CD4-positive, CD25-positive, alpha-beta regulatory T cell (primary cell): ENCODE measurements around the gene VPS36. TPM values are rescaled to one million over a fixed set of nuclear protein-coding genes. Genes with fewer than 3 reads are reported as not detected.

Experiments used
- ATAC-seq, 2 donors: fragments of 150-1000 bp; cut with Tn5 transposase; one replicate each; pipeline ENCODE4 v1.10.0; 2021; ENCODE audit warnings: low read depth in 2 of 2, moderate number of reproducible peaks in 2 of 2, moderate library complexity in 1 of 2
- DNase-seq, 3 donors: peaks; one replicate each; pipeline versions ENCODE4 v3.0.0 to v3.0.0-alpha.2; 2012 to 2022; ENCODE audit warnings: mixed read lengths in 1 of 3
- H3K27ac ChIP-seq: one replicate; pipeline ENCODE4 v1.7.0; 2013; ENCODE audit warnings: mild to moderate bottlenecking, low read length; ENCODE audit not compliant: insufficient read depth, poor library complexity, severe bottlenecking
- H3K27me3 ChIP-seq: one replicate; pipeline ENCODE4 v1.7.0; 2013; ENCODE audit warnings: low read length; ENCODE audit not compliant: control insufficient read depth, insufficient read depth
- H3K36me3 ChIP-seq: one replicate; pipeline ENCODE4 v1.7.0; 2013; ENCODE audit warnings: mild to moderate bottlenecking, low read length, moderate library complexity; ENCODE audit not compliant: control insufficient read depth, insufficient read depth
- H3K4me1 ChIP-seq: 2 replicates; pipeline ENCODE4 v1.7.0; 2013; ENCODE audit warnings: mild to moderate bottlenecking, low read length; ENCODE audit not compliant: insufficient read depth, control insufficient read depth, poor library complexity, severe bottlenecking
- H3K4me3 ChIP-seq: one replicate; pipeline ENCODE4 v1.7.0; 2013; ENCODE audit warnings: low read depth, mild to moderate bottlenecking, low read length, moderate library complexity
- H3K9me3 ChIP-seq, 2 experiments: 1 replicate in 1 of 2; 2 replicates in 1 of 2; pipeline ENCODE4 v1.7.0; 2013; ENCODE audit warnings: low read length in 2 of 2, mild to moderate bottlenecking in 1 of 2, moderate library complexity in 1 of 2; ENCODE audit not compliant: control insufficient read depth in 2 of 2
- H3K27ac Mint-ChIP-seq, 3 donors: one replicate each; pipeline ENCODE4 v1.8.0; 2020 to 2022; ENCODE audit warnings: mild to moderate bottlenecking in 3 of 3, mixed read lengths in 3 of 3, moderate library complexity in 2 of 3
- H3K27me3 Mint-ChIP-seq: one replicate; pipeline ENCODE4 v1.8.0; 2022; ENCODE audit warnings: mild to moderate bottlenecking, mixed read lengths
- H3K36me3 Mint-ChIP-seq: one replicate; pipeline ENCODE4 v1.8.0; 2020; ENCODE audit warnings: mixed read lengths
- H3K4me1 Mint-ChIP-seq, 4 donors: one replicate each; pipeline ENCODE4 v1.8.0; 2020 to 2022; ENCODE audit warnings: mixed read lengths in 4 of 4, mild to moderate bottlenecking in 1 of 4
- H3K4me3 Mint-ChIP-seq, 4 donors: one replicate each; pipeline ENCODE4 v1.8.0; 2020 to 2022; ENCODE audit warnings: mild to moderate bottlenecking in 4 of 4, mixed read lengths in 4 of 4, moderate library complexity in 3 of 4
- H3K9me3 Mint-ChIP-seq, 7 donors: one replicate each; pipeline ENCODE4 v1.8.0; 2020 to 2022; ENCODE audit warnings: mixed read lengths in 7 of 7, mild to moderate bottlenecking in 3 of 7, moderate library complexity in 2 of 7
- polyA plus RNA-seq, 4 donors: library from polyadenylated mRNA; unstranded; fragments of 300-500 nt; fragmentation: Illumina TruSeq; gene quantifications; one replicate each; pipeline ENCODE4 v1.2.3, GENCODE V29; 2021
- total RNA-seq: library from RNA; stranded (reverse); gene quantifications from one replicate; pipeline ENCODE4 v1.2.3, GENCODE V29; 2022

Gene VPS36
- total and polyA plus RNA-seq, 5 donors from 2014 or later, result 36.8 to 39.5 (median 38.1) TPM

GRCh38 chr13:52395704-52396103 is 54.7 kb downstream of the VPS36 start:
- peaks cover 3% of the 10 kb centered on the region for H3K36me3 Mint-ChIP-seq

GRCh38 chr13:52394586-52394985 is 55.8 kb downstream of the VPS36 start:
- peaks cover 3% of the 10 kb centered on the region for H3K36me3 Mint-ChIP-seq
- Histone ChIP-seq H3K4me1 (no peaks in the 10 kb centered on the region), H3K9me3 (no peaks in the 10 kb centered on the region), H3K27ac (no peak overlapping the region), H3K36me3 (no peaks in the 10 kb centered on the region), H3K4me3 (no peak overlapping the region), H3K27me3 (peaks cover 2% of the 10 kb centered on the region)
- H3K27ac Mint-ChIP-seq, result no peak overlapping the region
- ATAC-seq (no peak), DNase-seq (no peak)
- H3K4me3 Mint-ChIP-seq, result no peak overlapping the region
- H3K9me3 Mint-ChIP-seq, result peaks cover 0 to 2% (median 0%) of the 10 kb centered on the region in 7 donors
- no peaks in the 10 kb centered on the region for H3K4me1 Mint-ChIP-seq
- H3K27me3 Mint-ChIP-seq, result peaks cover 15% of the 10 kb centered on the region

More at GRCh38 chr13:52395704-52396103, 54.7 kb downstream of the VPS36 start:
- no peaks in the 10 kb centered on the region for H3K4me1 Mint-ChIP-seq
- Histone ChIP-seq H3K36me3 (no peaks in the 10 kb centered on the region), H3K4me1 (no peaks in the 10 kb centered on the region), H3K27me3 (peaks cover 2% of the 10 kb centered on the region), H3K27ac (no peak overlapping the region), H3K9me3 (no peaks in the 10 kb centered on the region), H3K4me3 (no peak overlapping the region)
- H3K9me3 Mint-ChIP-seq, result peaks cover 0 to 2% (median 0%) of the 10 kb centered on the region in 7 donors
- ATAC-seq (no peak), DNase-seq (no peak)
- peaks cover 26% of the 10 kb centered on the region for H3K27me3 Mint-ChIP-seq
- H3K4me3 Mint-ChIP-seq, result no peak overlapping the region
- peak overlapping the region in 1 of 3 donors; percentile 4 for H3K27ac Mint-ChIP-seq

GRCh38 chr13:52393572-52394357 is 56.7 kb downstream of the VPS36 start:
- H3K9me3 ChIP-seq, result no peaks in the 10 kb centered on the region
- DNase-seq (no peak), ATAC-seq (no peak)
- H3K36me3 ChIP-seq, result no peaks in the 10 kb centered on the region
- peaks cover 0 to 2% (median 0%) of the 10 kb centered on the region in 7 donors for H3K9me3 Mint-ChIP-seq
- peaks cover 3% of the 10 kb centered on the region for H3K36me3 Mint-ChIP-seq
- peaks cover 2% of the 10 kb centered on the region for H3K27me3 ChIP-seq
- H3K27ac Mint-ChIP-seq, result no peak overlapping the region
- no peak overlapping the region for H3K27ac ChIP-seq
- peaks cover 12% of the 10 kb centered on the region for H3K27me3 Mint-ChIP-seq
- no peak overlapping the region for H3K4me3 Mint-ChIP-seq
- no peaks in the 10 kb centered on the region for H3K4me1 ChIP-seq
- H3K4me1 Mint-ChIP-seq, result no peaks in the 10 kb centered on the region
- no peak overlapping the region for H3K4me3 ChIP-seq

- peaks cover 8% of the 10 kb centered on the region for H3K36me3 Mint-ChIP-seq
- no peaks in the 10 kb centered on the region for H3K9me3 ChIP-seq
- ATAC-seq (no peak), DNase-seq (no peak)
- no peaks in the 10 kb centered on the region for H3K4me1 Mint-ChIP-seq
- no peak overlapping the region for H3K27ac Mint-ChIP-seq
- H3K27me3 Mint-ChIP-seq, result peaks cover 4% of the 10 kb centered on the region
- no peaks in the 10 kb centered on the region for H3K4me1 ChIP-seq
- H3K36me3 ChIP-seq, result no peaks in the 10 kb centered on the region
- H3K4me3 ChIP-seq, result no peak overlapping the region
- H3K27me3 ChIP-seq, result no peaks in the 10 kb centered on the region
- H3K27ac ChIP-seq, result no peak overlapping the region
- H3K4me3 Mint-ChIP-seq, result no peak overlapping the region
- no peaks in the 10 kb centered on the region for H3K9me3 Mint-ChIP-seq
Measured at GRCh38 chr13:52387721-52388120, 62.7 kb downstream of the VPS36 start.

GRCh38 chr13:52385870-52386269 is 64.6 kb downstream of the VPS36 start:
- no peak overlapping the region for H3K27ac ChIP-seq
- no peaks in the 10 kb centered on the region for H3K9me3 ChIP-seq
- peaks cover 6% of the 10 kb centered on the region for H3K36me3 Mint-ChIP-seq
- DNase-seq (no peak), ATAC-seq (no peak)
- H3K4me3 Mint-ChIP-seq, result no peak overlapping the region
- H3K4me1 ChIP-seq, result no peaks in the 10 kb centered on the region
- no peaks in the 10 kb centered on the region for H3K4me1 Mint-ChIP-seq
- no peak overlapping the region for H3K4me3 ChIP-seq
- H3K9me3 Mint-ChIP-seq, result no peaks in the 10 kb centered on the region
- H3K27me3 ChIP-seq, result no peaks in the 10 kb centered on the region
- H3K36me3 ChIP-seq, result no peaks in the 10 kb centered on the region
- no peak overlapping the region for H3K27ac Mint-ChIP-seq
- H3K27me3 Mint-ChIP-seq, result peaks cover 4% of the 10 kb centered on the region

- Histone ChIP-seq H3K36me3 (no peaks in the 10 kb centered on the region), H3K4me1 (no peaks in the 10 kb centered on the region), H3K27ac (no peak overlapping the region), H3K27me3 (no peaks in the 10 kb centered on the region), H3K4me3 (no peak overlapping the region), H3K9me3 (no peaks in the 10 kb centered on the region)
- Mint-ChIP-seq H3K36me3 (peaks cover 6% of the 10 kb centered on the region), H3K27me3 (peaks cover 4% of the 10 kb centered on the region), H3K4me3 (no peak overlapping the region), H3K4me1 (no peaks in the 10 kb centered on the region), H3K27ac (no peak overlapping the region), H3K9me3 (no peaks in the 10 kb centered on the region)
- DNase-seq (no peak), ATAC-seq (no peak)
Measured at GRCh38 chr13:52383366-52383765, 67.1 kb downstream of the VPS36 start.

GRCh38 chr13:52378312-52378711 is 72.1 kb downstream of the VPS36 start:
- no peak overlapping the region for H3K27ac ChIP-seq
- H3K4me1 Mint-ChIP-seq, result no peaks in the 10 kb centered on the region
- ATAC-seq, result no peak
- no peak overlapping the region for H3K4me3 ChIP-seq
- H3K4me1 ChIP-seq, result no peaks in the 10 kb centered on the region
- H3K27me3 ChIP-seq, result no peaks in the 10 kb centered on the region
- no peaks in the 10 kb centered on the region for H3K9me3 Mint-ChIP-seq
- no peaks in the 10 kb centered on the region for H3K36me3 Mint-ChIP-seq
- H3K9me3 ChIP-seq, result no peaks in the 10 kb centered on the region
- no peak overlapping the region for H3K27ac Mint-ChIP-seq
- no peak for DNase-seq
- no peaks in the 10 kb centered on the region for H3K36me3 ChIP-seq
- H3K27me3 Mint-ChIP-seq, result peaks cover 3% of the 10 kb centered on the region
- H3K4me3 Mint-ChIP-seq, result no peak overlapping the region

- Mint-ChIP-seq H3K4me3 (no peak overlapping the region), H3K36me3 (no peaks in the 10 kb centered on the region), H3K27me3 (peaks cover 7% of the 10 kb centered on the region), H3K27ac (no peak overlapping the region), H3K4me1 (no peaks in the 10 kb centered on the region), H3K9me3 (no peaks in the 10 kb centered on the region)
- Histone ChIP-seq H3K27me3 (no peaks in the 10 kb centered on the region), H3K4me3 (no peak overlapping the region), H3K27ac (no peak overlapping the region), H3K36me3 (no peaks in the 10 kb centered on the region), H3K4me1 (no peaks in the 10 kb centered on the region), H3K9me3 (no peaks in the 10 kb centered on the region)
- ATAC-seq, result no peak
- DNase-seq, result no peak
Measured at GRCh38 chr13:52377898-52378297, 72.5 kb downstream of the VPS36 start.
